Body of pancreas (tissue), 4 donors: ENCODE results near the gene LIF.

Source experiments
- CTCF ChIP-seq, 7 experiments: fragments of 450-650 bp in 4 of 7; fragments of 200-600 bp in 3 of 7; sonication (generic) in 3 of 7; IDR thresholded peaks; one replicate each; pipeline ENCODE4 v1.5.1; 2016 to 2019; ENCODE audit warnings: antibody characterized with exemption in 7 of 7
- POLR2A ChIP-seq, 3 donors: fragments of 450-650 bp; IDR thresholded peaks; one replicate each; pipeline ENCODE4 v1.6.1; 2016; ENCODE audit warnings: antibody characterized with exemption in 3 of 3, mild to moderate bottlenecking in 2 of 3

GRCh38 chr22:30295576-30295975, 49.0 kb upstream of the LIF start:
- TF ChIP-seq CTCF (IDR thresholded peaks at IDR 0.05) (no peak), POLR2A (IDR thresholded peaks at IDR 0.05) (no peak)
